IPS-20b (cell line): ENCODE data around the gene RIMBP2.
"Not testable (repeated sequence)": the region's sequence is repeated elsewhere in the genome, so short reads cannot be mapped to it uniquely, and the experiment has no call there.

ENCODE experiments used
- H3K27ac ChIP-seq: one replicate; pipeline ENCODE4 v1.5.1; 2013; ENCODE audit warnings: low read length
- H3K27me3 ChIP-seq: 2 replicates; pipeline ENCODE4 v1.6.1; 2013; ENCODE audit warnings: mild to moderate bottlenecking, low read length, inconsistent platforms; ENCODE audit not compliant: insufficient read depth
- H3K36me3 ChIP-seq: 2 replicates; pipeline ENCODE4 v1.6.1; 2013; ENCODE audit warnings: low read depth, mild to moderate bottlenecking, inconsistent platforms, low read length, moderate library complexity; ENCODE audit not compliant: insufficient read depth
- H3K4me1 ChIP-seq: 2 replicates; pipeline ENCODE4 v1.6.1; 2013; ENCODE audit warnings: mild to moderate bottlenecking, control low read depth, inconsistent platforms, low read length, moderate library complexity; ENCODE audit not compliant: insufficient read depth
- H3K4me3 ChIP-seq: 2 replicates; pipeline ENCODE4 v1.5.1; 2013; ENCODE audit warnings: mild to moderate bottlenecking, low read length, inconsistent platforms
- H3K9ac ChIP-seq: 2 replicates; pipeline ENCODE4 v1.6.1; 2013; ENCODE audit warnings: low read depth, mild to moderate bottlenecking, inconsistent platforms, low read length, moderate library complexity
- H3K9me3 ChIP-seq: 2 replicates; pipeline ENCODE4 v1.6.1; 2013; ENCODE audit warnings: mild to moderate bottlenecking, low read depth, low read length, inconsistent platforms; ENCODE audit not compliant: insufficient read depth

RIMBP2 gene

DNA sequence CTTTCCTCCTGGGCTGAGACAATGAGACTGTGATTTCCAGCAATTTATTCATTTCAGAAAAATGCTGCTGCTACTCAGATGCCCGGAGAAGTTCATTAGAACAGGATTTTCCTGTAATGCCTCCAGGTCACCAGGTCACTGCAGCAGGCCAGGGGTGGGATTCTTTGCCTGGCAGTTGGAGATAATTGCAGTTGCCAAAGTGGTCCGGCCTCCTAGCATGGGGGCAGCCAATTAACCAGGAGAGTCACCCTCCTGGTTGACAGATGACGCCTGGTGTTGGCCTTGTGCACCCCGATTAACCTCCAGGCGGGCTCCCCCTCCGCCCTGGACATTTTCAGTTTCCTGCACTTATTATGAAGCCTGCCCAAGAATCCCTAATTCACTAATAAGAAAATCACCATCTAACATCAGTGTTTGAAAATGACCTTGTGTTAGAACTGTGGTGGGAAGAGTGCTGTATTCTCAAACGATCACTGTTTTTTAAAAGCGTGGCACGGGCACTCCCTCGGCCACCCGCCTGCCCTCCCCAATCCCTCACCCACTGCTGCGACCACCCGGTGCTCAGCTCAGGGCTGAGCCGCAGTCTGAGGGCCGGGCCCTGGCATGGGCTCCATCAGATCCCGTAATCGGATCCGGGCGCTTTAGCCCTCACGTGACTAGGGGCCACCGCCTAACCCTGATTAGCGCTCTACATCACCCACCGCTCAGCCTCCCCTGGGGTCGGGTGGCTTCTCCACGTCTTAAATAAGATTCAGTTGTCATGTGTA lies 12.9 kb downstream of the RIMBP2 start:
- Histone ChIP-seq H3K4me3 (no peak overlapping the region), H3K36me3 (no peaks in the 10 kb centered on the region), H3K27me3 (no peaks in the 10 kb centered on the region), H3K27ac (no peak overlapping the region), H3K9ac (no peak overlapping the region), H3K9me3 (no peaks in the 10 kb centered on the region), H3K4me1 (peaks cover 6% of the 10 kb centered on the region)

DNA sequence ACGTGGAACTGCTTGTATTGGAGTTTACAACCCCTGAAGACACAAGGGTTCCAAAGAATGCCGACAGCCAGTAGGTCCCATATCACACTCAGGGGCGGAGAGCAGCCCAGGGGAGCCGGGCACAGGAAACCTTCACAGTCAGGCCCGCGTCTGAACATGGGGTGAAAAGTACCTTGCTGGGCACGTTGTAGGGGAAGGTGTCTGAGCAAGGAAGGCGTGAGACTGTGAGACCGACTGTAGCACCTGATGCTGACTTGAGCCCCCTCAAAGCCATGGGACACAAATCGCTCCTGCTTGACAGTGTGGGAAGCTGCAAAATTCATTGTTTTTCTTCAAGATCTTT lies 14.7 kb downstream of the RIMBP2 start:
- Histone ChIP-seq H3K9ac (no peak overlapping the region), H3K9me3 (no peaks in the 10 kb centered on the region), H3K27me3 (no peaks in the 10 kb centered on the region), H3K4me1 (peaks cover 6% of the 10 kb centered on the region), H3K4me3 (no peak overlapping the region), H3K36me3 (no peaks in the 10 kb centered on the region), H3K27ac (no peak overlapping the region)

DNA sequence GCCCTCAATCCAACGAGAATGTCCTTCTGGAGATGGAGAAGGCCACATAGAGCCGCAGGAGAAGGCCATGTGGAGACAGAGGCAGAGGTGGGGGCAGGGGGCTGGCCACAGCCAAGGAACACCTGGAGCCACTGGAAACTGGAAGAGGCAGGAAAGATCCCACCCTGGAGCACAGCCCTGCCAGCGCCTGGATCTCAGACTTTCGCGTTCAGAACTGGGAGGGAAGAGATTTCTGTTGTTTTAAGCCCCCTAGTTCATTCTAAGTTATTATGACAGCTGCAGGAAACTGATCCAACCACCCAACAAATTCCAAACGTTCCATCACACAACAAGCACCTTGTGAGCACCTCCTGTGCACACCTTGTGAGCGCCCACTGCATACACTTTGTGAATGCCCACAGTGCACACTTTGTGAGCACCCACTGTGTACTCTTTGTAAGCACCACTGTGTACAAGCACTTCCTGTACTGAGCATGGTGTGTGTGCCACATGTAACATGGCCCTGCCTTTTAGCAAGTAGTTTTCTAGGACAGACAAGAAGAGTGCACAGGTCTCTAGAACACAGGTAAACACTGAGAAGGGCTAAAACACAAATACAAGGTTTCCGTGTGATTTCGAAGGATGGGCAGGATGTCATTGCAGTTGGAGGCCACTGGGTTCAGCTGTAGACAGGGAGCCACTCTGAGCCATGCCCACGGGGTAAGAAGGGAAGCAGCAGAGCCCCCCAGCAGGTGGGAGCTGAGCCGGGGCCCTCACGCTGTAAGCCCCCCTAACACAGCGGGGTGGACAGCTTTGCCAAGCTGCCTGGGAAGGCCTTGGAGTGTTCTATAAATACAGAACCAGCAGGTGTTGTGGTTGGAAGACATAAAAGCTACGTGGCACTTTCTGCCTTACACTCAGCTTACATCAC lies 15.4 kb downstream of the RIMBP2 start:
- Histone ChIP-seq H3K27me3 (no peaks in the 10 kb centered on the region), H3K4me1 (peaks cover under 1% of the 10 kb centered on the region; the same call in 1 of the 2 replicates), H3K4me3 (no peak overlapping the region), H3K27ac (no peak overlapping the region), H3K36me3 (no peaks in the 10 kb centered on the region), H3K9ac (no peak overlapping the region), H3K9me3 (no peaks in the 10 kb centered on the region)

DNA sequence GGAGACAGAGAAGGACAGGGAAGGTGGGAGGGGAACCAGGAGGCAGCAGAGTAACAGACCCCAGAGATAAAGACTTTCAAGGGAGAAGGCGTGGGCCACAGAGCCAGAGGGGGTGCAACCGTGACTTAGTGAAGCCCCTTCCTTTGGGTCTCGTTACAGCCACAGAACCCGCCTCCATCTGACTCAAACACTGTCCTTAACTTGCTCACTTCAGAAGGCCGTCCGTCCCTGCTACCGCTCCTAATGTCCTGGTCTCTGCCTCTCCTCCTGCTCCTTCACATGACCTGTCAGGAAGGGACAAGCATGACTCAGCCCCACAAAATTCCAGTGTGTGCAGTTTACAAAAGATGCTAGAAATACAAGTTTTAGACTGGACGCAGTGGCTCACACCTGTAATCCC lies 18.0 kb downstream of the RIMBP2 start:
- Histone ChIP-seq H3K9me3 (no peaks in the 10 kb centered on the region), H3K4me1 (no peaks in the 10 kb centered on the region), H3K9ac (no peak overlapping the region), H3K27ac (no peak overlapping the region), H3K4me3 (no peak overlapping the region), H3K36me3 (no peaks in the 10 kb centered on the region), H3K27me3 (no peaks in the 10 kb centered on the region)

DNA sequence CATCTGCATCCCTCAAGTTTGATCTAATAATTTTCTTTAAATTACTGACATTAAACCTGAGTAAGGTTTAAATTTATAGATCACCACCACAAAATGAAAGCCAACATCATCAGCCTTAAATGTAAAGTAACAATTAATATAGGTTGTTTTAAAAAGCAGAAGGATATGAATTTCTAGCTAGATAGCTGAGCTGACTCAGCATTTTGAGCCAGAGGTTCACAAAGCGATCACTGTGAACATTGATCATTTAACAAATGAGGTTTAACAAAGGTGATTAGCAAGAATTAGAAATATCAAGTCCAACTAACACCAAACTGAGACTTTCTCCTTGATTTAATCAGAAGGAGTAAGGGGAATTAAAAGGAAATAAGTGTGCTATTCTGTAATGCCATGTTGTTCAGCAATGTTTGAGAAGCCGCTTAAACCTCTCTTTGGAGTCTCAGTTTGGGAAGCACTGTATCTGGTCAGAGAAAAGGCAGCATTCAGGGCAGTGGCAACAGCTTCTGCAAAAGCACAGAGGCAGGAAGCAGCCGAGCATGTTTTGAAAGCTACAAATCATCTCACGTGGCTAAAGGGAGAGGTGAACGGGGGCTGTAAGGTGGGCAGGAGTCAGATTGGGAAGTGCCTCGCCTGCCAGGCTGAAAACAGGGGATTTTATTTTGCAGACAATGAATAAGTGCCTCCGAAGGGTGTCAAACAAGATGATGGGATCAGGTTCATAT lies 19.6 kb downstream of the RIMBP2 start:
- H3K4me1 ChIP-seq = no peaks in the 10 kb centered on the region
- H3K27ac ChIP-seq = no peak overlapping the region
- H3K9me3 ChIP-seq = no peaks in the 10 kb centered on the region
- H3K4me3 ChIP-seq = no peak overlapping the region
- H3K36me3 ChIP-seq = no peaks in the 10 kb centered on the region
- H3K27me3 ChIP-seq = no peaks in the 10 kb centered on the region
- H3K9ac ChIP-seq = no peak overlapping the region

DNA sequence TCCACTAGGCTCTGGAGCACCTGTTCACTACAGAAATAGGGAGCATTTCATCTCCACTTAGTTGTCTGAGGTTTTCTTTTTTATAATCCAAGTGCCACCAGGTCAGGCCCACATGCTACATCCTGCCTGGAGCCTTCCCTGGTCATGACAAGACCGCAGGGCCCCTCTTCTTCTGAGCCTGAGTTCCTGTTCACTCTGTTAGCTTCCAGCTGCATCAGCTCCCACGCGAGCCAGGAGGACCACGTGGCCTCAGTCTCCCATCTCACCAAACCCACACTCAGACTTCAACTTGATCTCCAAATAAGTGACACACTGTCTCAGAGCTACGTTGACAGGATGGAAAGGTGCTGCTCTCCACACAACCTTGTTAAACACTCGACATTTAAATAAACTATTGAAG lies 21.0 kb downstream of the RIMBP2 start:
- no peaks in the 10 kb centered on the region for H3K9me3 ChIP-seq
- H3K9ac ChIP-seq = no peak overlapping the region
- no peaks in the 10 kb centered on the region for H3K27me3 ChIP-seq
- H3K4me3 ChIP-seq = no peak overlapping the region
- no peak overlapping the region for H3K27ac ChIP-seq
- no peaks in the 10 kb centered on the region for H3K36me3 ChIP-seq
- H3K4me1 ChIP-seq = no peaks in the 10 kb centered on the region

DNA sequence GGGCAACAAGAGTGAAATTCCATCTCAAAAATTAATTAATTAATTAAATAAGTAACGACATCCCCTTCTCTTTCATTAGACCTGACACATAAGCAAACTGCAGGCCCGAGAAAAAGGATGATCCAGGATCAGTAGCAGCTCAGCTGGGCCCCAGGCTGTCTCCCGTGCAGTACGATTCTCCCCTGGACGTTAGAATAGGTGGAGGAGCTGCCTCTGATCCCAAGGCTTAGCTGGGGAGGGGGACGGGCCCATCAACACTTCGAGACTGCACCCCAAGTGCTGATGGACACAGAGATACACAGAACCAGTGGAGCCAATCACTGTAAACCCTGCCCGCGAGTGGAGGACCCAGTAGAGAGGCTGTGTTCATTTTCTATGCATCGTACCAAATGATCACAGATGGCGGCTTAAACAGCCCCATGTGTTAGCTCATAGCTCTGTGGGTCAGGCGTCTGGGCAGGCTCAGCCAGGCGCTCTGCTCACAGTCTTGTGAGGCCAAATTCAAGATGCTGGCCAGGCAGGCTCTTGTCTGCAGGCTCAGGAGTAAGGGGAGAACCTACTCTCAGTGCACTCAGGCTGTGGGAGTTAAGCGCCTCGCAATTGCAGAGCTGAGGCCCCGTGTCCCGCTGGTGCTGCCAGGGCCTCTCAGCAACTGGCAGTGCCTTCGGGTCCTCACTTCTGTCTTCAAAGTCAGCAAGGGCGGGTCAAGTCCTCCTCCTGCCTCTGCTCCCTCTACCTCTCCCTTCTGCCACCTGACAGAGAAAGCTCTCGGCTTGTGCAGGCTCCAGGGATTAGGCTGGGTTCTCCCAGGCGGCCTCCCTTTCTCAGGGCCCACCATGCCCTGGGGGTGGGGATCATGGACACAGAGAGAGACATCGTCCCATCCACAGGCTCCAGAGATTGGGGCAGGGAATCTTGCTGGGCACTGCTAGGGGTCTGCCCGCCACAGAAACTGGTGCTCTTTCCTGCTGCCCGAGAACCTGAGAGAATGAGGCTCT lies 26.4 kb downstream of the RIMBP2 start:
- Histone ChIP-seq H3K27me3 (peaks cover 5% of the 10 kb centered on the region; the same call in 1 of the 2 replicates), H3K4me3 (no peak overlapping the region), H3K36me3 (no peaks in the 10 kb centered on the region), H3K9me3 (no peaks in the 10 kb centered on the region), H3K4me1 (no peaks in the 10 kb centered on the region), H3K9ac (no peak overlapping the region), H3K27ac (no peak overlapping the region)

DNA sequence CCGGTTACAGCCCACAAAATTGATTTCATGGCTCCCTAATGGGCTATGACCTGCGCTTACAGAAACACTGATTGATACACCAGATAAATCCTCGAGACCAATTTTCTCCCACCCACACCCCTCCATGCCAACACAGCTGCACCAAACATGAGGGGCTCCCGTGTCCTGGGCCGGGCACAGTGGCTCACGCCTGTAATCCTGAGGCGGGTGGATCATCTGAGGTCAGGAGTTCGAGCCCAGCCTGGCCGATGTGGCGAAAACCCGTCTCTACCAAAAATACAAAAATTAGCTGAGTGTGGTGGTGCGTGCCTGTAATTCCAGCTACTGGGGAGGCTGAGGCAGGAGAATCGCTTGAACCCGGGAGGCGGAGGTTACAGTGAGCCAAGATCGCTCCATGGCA lies 27.1 kb downstream of the RIMBP2 start:
- H3K27me3 ChIP-seq, H3K9me3 ChIP-seq, H3K36me3 ChIP-seq, H3K4me3 ChIP-seq, H3K4me1 ChIP-seq, H3K27ac ChIP-seq, H3K9ac ChIP-seq: not testable (repeated sequence)

DNA sequence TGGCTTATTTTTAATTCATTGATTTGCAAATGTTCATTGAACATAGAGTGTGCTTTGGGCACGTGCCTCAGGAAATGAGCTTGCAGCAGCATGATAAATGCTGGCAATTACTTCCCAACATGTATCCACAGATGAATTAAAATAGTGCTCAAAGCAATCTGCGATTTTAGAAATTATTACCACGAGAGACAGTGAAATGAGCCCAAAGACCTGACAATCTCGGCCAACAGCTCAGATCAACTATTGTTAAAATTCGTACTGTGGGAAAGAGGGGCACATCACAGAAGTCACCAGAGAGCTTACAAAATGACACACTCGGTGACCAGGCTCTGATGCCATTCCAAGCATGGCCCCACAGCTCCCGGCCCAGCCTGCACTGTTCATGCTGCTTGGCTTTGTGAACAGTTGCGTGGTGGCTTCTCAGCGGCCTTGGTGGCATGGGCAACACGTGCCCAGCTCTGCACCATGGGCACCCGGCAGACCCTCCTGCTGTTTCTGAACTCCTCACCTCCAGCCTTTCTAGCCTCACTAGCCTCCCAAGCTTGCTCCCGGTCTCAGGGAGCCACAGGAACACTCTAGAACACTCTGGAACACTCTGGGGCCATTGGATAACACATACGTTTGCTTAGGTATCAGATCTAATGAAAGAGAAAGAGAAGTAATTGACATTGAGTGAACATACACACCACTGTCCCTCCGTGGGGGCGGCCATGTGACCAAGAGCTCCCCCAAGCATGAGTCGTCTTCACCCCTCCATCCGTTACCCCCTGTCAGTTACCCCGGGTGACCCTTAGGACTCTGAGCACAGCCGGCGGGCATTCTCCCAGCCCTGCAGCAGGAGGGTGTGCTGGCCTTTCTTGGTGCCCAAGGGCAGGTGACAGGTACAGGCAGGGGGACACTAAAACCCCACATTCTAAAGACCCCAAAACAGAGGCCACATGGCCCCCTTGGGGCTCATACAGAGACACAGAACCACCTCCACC lies 28.0 kb downstream of the RIMBP2 start:
- Histone ChIP-seq H3K36me3 (no peaks in the 10 kb centered on the region), H3K4me3 (no peak overlapping the region), H3K27ac (no peak overlapping the region), H3K9me3 (no peaks in the 10 kb centered on the region), H3K9ac (no peak overlapping the region), H3K4me1 (no peaks in the 10 kb centered on the region), H3K27me3 (peaks cover 5% of the 10 kb centered on the region; the same call in 1 of the 2 replicates)

DNA sequence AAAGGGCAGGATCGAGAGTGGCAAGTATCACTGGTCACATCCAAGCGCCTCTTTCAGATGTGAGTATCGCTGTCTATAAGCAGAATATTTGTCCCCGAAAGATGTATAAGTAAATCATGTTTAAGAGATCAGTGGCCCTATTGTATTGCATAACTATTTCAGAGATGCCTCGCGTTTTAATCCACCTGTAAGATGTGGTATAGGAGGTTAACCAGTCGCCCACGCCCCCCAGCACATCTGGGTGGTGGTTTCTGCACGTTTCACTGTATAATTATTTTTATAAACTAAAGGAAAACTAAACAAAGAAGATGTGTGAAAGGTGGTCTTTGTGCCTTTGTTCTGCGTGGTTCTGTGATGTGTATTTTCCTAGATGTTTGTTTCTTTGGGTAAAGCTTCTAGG lies 28.9 kb downstream of the RIMBP2 start:
- Histone ChIP-seq H3K27me3 (peaks cover 5% of the 10 kb centered on the region; the same call in 1 of the 2 replicates), H3K36me3 (no peaks in the 10 kb centered on the region), H3K4me3 (no peak overlapping the region), H3K27ac (no peak overlapping the region), H3K9ac (no peak overlapping the region), H3K9me3 (no peaks in the 10 kb centered on the region), H3K4me1 (no peaks in the 10 kb centered on the region)
